Measurements from ENCODE around the gene CHL1.

Gene CHL1

GRCh38 chr3:228442-229182 lies 32.0 kb downstream of the CHL1 start:
- no peak for DNase-seq (ENCODE audit: low read depth)

- no peak for DNase-seq (ENCODE audit: low read depth)
These were observed 32.7 kb downstream of the CHL1 start for GRCh38 chr3:229183-229661.

GRCh38 chr3:236881-237280 lies 40.3 kb downstream of the CHL1 start:
- no peak for DNase-seq (ENCODE audit: low read depth)

GRCh38 chr3:242602-243355 lies 46.2 kb downstream of the CHL1 start:
- no peak for DNase-seq (ENCODE audit: low read depth)

- DNase-seq (ENCODE audit: low read depth): no peak
These were observed 46.8 kb downstream of the CHL1 start for GRCh38 chr3:243356-243725.

GRCh38 chr3:244041-244440 lies 47.5 kb downstream of the CHL1 start:
- no peak for DNase-seq (ENCODE audit: low read depth)

- no peak for DNase-seq (ENCODE audit: low read depth)
These were observed 51.4 kb downstream of the CHL1 start for GRCh38 chr3:247916-248315.

GRCh38 chr3:248864-249520 lies 52.4 kb downstream of the CHL1 start:
- DNase-seq (ENCODE audit: low read depth): no peak

- no peak for DNase-seq (ENCODE audit: low read depth)
These were observed 53.2 kb downstream of the CHL1 start for GRCh38 chr3:249587-250262.

- no peak for DNase-seq (ENCODE audit: low read depth)
These were observed 59.9 kb downstream of the CHL1 start for GRCh38 chr3:256501-256900.

GRCh38 chr3:257826-258225 lies 61.3 kb downstream of the CHL1 start:
- no peak for DNase-seq (ENCODE audit: low read depth)

GRCh38 chr3:260898-261297 lies 64.3 kb downstream of the CHL1 start:
- DNase-seq (ENCODE audit: low read depth): no peak

GRCh38 chr3:263393-263792 lies 66.8 kb downstream of the CHL1 start:
- DNase-seq (ENCODE audit: low read depth): no peak

- DNase-seq (ENCODE audit: low read depth): no peak
These were observed 68.0 kb downstream of the CHL1 start for GRCh38 chr3:264394-265156.

GRCh38 chr3:267101-267500 lies 70.5 kb downstream of the CHL1 start:
- no peak for DNase-seq (ENCODE audit: low read depth)

GRCh38 chr3:270688-271087 lies 74.1 kb downstream of the CHL1 start:
- DNase-seq (ENCODE audit: low read depth): no peak

- DNase-seq (ENCODE audit: low read depth): no peak
These were observed 78.4 kb downstream of the CHL1 start for GRCh38 chr3:274927-275326.

GRCh38 chr3:277873-278272 lies 81.3 kb downstream of the CHL1 start:
- no peak for DNase-seq (ENCODE audit: low read depth)

- DNase-seq (ENCODE audit: low read depth): no peak
These were observed 81.9 kb downstream of the CHL1 start for GRCh38 chr3:278300-279064.

- DNase-seq (ENCODE audit: low read depth): no peak
These were observed 82.8 kb downstream of the CHL1 start for GRCh38 chr3:279325-279724.

- no peak for DNase-seq (ENCODE audit: low read depth)
These were observed 84.1 kb downstream of the CHL1 start for GRCh38 chr3:280681-281080.
